COLO829 (cell line): ENCODE data around the gene FLT3LG.

Experiments used
- DNase-seq: peaks from one replicate; pipeline ENCODE4 v3.0.0; 2012; ENCODE audit warnings: low spot score

Gene FLT3LG

DNA sequence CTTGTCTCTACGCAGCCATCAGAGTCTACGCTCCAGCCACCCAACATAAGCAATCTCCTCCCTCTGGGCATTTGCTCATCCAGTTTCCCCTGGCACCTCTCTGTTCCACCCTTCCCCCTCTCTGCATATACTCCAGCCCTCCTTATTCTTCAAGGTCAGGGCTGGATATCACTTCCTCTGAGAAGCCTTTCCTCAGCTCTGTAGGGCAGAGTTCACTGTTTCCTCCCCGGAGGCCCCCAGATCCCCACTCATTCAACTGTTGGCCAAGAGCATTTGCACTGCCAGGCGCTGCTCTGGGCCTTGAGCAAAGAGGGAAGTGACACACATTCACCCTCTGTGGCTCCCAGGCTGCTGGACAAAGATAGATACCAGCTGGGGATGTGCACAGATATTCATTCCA is 41.8 kb downstream of the FLT3LG start:
- DNase-seq, result no peak

DNA sequence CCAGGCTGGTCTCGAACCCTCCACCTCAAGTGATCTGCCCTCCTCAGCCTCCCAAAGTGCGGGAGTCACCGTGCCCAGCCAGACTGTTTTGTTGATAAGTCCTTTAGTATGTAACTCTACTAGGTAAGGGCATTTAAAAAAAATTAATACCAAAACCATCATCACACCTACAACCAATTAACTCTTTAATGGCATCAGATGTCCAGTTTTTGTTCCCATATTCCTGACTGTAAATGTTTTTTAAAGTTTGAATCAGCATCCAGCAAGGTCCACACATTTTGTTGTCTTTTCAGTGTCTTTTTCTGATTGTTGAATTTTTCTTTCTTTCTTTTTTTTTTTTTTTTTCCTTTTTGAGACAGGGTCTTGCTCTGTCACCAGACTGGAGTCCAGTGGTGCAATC is 44.0 kb downstream of the FLT3LG start:
- DNase-seq, result no peak

DNA sequence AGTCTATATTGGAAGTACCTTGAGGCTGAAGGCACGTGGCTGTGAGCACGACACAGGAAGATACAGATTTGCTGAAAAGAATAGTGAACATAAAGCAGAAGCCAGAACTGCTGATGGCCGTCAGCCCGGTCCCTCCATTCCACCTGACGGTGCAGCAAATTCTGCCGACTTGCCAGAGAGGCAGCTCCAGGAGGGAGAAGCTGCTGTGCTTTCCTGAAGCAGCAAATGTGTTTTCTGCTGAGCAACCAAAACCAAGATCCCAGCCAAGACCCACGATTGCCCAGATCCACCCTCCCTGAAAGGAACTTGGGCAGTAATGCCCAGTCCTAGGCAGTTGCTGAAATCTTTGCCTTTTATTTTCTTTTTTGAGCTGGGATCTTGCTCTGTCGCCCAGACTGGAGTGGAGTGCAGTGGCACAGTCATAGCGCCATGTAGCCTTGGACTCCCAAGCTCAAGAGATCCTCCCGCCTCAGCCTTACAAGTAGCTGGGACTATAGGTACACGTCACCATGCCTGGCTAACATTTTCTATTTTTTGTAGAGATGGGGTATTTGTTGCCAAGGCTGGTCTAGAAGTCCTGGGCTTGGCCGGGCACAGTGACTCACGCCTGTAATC is 46.8 kb downstream of the FLT3LG start:
- no peak for DNase-seq

DNA sequence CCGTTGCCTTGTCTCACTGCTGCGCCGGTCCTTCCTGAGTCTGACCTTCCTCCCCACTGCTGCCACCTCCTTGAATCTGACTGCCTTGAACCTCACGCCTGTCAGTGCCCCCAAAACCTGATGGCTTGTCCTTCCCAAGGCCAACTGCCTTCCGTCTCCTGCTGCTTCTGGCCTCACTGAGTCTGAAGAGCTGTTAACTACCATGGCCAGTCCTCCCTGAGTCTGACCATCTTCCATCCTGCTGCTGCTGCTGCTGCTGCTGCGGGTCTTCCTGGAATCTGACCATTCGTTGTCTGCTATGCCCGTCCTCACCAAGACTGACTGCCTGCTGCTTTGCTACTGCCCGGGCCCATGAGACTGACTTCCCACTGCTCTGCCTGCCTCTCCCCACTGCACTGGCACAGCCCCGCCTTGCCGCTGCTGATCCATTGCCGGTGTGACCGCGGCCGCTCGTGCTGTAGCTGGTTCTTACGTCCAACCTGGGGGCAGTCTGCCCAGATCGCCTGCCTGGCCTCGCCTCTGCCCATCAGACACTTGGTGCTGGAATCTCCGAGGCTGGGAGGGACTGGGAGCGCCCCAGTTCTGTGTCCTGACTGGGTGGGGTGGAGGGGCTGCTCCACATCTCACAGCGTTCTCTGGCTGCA is 50.9 kb downstream of the FLT3LG start:
- no peak for DNase-seq

DNA sequence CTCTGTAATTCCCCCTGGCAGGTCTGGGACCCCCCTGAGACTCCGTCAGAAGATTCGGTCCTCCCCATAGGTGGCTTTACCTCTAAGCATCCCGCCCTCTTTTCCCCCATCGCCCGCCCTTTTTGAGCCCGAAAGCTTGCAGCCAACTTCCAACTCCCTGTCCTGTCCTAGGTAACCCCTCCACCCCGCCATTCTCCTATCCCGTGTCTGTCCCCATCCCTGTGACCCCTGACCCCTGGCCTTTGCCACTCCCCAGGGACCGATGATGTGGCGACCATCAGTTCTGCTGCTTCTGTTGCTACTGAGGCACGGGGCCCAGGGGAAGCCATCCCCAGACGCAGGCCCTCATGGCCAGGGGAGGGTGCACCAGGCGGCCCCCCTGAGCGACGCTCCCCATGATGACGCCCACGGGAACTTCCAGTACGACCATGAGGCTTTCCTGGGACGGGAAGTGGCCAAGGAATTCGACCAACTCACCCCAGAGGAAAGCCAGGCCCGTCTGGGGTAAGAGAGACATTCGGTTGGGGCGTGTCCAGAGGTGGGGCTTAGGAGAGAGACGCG is 54.3 kb downstream of the FLT3LG start:
- DNase-seq, result no peak

DNA sequence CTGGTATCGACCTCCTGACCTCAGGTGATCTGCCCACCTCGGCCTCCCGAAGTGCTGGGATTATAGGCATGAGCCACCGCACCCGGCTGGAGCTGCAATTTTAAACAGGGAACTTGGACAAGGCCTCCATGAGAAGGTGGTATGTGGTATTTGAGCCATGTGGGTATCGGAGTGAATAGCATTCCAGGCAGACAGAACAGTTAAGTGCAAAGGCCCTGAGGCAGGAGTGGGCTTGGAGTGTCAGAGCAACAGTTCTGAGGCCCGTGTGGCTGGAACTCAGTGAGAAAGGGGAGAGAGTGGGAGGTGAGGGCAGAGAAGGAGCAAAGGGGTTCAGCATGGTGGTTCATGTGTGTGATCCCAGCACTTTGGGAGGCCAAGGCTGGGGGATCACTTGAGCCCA is 56.7 kb downstream of the FLT3LG start:
- DNase-seq, result no peak

DNA sequence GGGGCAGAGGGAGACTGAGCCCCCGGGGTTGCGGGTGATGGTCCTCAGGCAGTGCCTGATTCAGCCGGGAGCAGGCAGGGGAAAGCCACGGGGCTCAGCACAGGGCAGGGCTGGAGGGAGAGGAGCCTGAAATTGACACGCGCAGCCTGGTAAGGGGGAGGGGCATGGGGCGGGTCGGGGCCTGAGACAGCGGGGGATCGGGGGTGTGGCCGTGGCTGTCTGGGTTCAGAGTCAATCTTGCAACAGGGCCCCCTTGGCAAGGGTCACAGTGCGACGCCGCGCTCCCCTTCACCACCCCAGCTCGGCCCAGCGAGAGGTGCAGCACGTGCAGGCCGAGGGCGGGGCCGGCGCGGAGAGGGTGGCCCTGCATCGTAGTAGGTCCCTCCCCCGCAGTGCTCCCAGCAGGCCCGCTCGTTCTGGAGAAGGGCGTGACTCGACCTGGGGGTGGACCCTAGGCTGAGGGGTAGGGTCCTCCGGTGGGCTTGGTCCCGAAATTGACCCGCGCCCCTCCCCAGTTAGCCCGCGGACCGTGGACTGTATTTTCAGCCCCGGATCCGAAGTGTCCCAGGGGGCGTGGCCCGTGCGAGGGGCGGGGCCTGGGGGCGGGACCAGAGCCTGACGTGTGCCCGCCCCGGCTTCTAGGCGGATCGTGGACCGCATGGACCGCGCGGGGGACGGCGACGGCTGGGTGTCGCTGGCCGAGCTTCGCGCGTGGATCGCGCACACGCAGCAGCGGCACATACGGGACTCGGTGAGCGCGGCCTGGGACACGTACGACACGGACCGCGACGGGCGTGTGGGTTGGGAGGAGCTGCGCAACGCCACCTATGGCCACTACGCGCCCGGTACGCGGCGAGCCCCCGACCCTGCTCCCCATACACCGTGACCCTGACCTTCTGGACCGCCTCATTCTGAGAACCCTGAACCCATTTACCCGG is 59.8 kb downstream of the FLT3LG start:
- peak; percentile 36 for DNase-seq

DNA sequence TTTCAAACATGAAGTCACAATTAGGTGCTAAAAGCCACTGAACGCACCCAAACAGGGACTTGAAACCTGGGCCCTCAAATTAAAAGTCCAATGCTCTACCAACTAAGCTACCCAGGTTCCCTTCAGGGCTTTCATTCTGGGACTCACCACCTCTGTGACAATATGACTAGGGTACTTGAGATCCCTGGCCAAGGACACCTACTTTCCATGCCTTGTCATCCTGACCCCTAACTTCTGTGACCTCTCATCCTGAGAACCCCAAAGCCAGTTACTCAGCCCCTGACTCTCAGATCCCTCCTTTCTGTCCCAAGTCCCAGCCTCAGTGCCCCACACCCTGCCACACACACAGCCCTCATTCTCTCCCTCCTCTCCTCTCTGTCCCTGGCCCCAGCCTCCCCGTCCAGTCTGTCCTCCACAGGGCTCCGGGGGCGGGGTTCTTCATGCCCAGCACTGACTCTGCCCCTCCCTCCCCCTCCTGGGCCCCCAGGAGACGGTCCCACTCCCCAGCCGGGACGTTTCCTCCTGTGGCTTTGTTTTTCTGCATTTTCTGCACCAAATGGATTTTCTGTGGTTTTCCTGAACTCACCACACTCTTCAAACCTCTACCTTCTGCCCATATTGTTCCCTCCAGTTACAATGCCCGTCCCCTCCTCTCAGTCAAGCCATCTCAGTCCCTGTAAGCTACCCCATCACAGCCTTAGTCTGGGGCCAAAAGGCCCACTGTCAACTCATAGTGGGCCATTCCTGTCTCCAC is 60.8 kb downstream of the FLT3LG start:
- DNase-seq, result no peak
